H1 (cell line): ENCODE results near the gene SAFB. TPM values are rescaled to one million over a fixed set of nuclear protein-coding genes. Genes with fewer than 3 reads are reported as not detected.

Source experiments
- CTCF ChIA-PET: fragments of 300-600 bp; sonication (Branson Sonifier 250); formaldehyde crosslinking; loops from one replicate; lab custom pipeline; 2021; ENCODE audit not compliant: partially characterized antibody; lab: Charles Lee
- POLR2A ChIA-PET: fragments of 300-600 bp; sonication (Branson Sonifier 250); formaldehyde crosslinking; loops from one replicate; lab custom pipeline; 2021; ENCODE audit warnings: inconsistent platforms; ENCODE audit not compliant: partially characterized antibody; lab: Charles Lee
- DNase-seq, 2 experiments: peaks; one replicate each; pipeline versions ENCODE4 v3.0.0 to v3.0.0-alpha.2; 2010 to 2022; ENCODE audit warnings: low spot score in 2 of 2, low read depth in 1 of 2, mixed read lengths in 1 of 2
- FAIRE-seq: peaks from 2 replicates; lab custom pipeline; 2011; peaks lifted over from hg19 to GRCh38; lab: Jason Lieb, UNC
- H2AFZ ChIP-seq: 2 replicates; pipeline ENCODE4 v1.8.1; 2012; ENCODE audit warnings: low read length, inconsistent platforms
- H2AK5ac ChIP-seq: 2 replicates; pipeline ENCODE4 v1.6.1; 2013; ENCODE audit warnings: low read depth, low read length
- H2BK120ac ChIP-seq: replicated peaks from 2 replicates; pipeline ENCODE3; 2013; ENCODE audit warnings: low read depth, low read length, inconsistent platforms
- H2BK12ac ChIP-seq: 2 replicates; pipeline ENCODE4 v1.6.1; 2013; ENCODE audit warnings: low read depth, low read length
- H2BK15ac ChIP-seq: 2 replicates; pipeline ENCODE4 v1.6.1; 2013; ENCODE audit warnings: low read length
- H2BK20ac ChIP-seq: 2 replicates; pipeline ENCODE4 v1.6.1; 2013; ENCODE audit warnings: low read length
- H2BK5ac ChIP-seq: 2 replicates; pipeline ENCODE4 v1.6.1; 2013; ENCODE audit warnings: low read depth, low read length
- H3K14ac ChIP-seq: 2 replicates; pipeline ENCODE4 v1.6.1; 2013; ENCODE audit warnings: inconsistent platforms; ENCODE audit not compliant: insufficient read length
- H3K18ac ChIP-seq: 2 replicates; pipeline ENCODE4 v1.6.1; 2013; ENCODE audit warnings: low read length; ENCODE audit errors: extremely low read depth
- H3K23ac ChIP-seq: 2 replicates; pipeline ENCODE4 v1.6.1; 2013; ENCODE audit warnings: inconsistent platforms; ENCODE audit not compliant: insufficient read length
- H3K23me2 ChIP-seq: 2 replicates; pipeline ENCODE4 v1.6.1; 2013; ENCODE audit warnings: low read depth, low read length
- H3K27ac ChIP-seq: 2 replicates; pipeline ENCODE4 v1.6.1; 2011; ENCODE audit warnings: low read depth, low read length, inconsistent platforms
- H3K27me3 ChIP-seq, 4 experiments: replicated peaks in 1 of 4; 1 replicate in 1 of 4; 2 replicates in 3 of 4; pipeline versions ENCODE4 v1.6.1 to v1.8.1; 2011 to 2013; ENCODE audit warnings: low read length in 3 of 4, mild to moderate bottlenecking in 3 of 4, inconsistent platforms in 2 of 4, mixed read lengths in 2 of 4, moderate library complexity in 1 of 4; ENCODE audit not compliant: control insufficient read depth in 3 of 4, insufficient read depth in 3 of 4; ENCODE audit errors: extremely low read depth in 1 of 4
- H3K36me3 ChIP-seq, 4 experiments: 2 replicates each; pipeline versions ENCODE4 v1.6.1 to v1.8.1; 2011 to 2013; ENCODE audit warnings: mild to moderate bottlenecking in 4 of 4, low read length in 3 of 4, moderate library complexity in 2 of 4, control low read depth in 1 of 4, inconsistent platforms in 1 of 4; ENCODE audit not compliant: insufficient read depth in 4 of 4, control insufficient read depth in 2 of 4
- H3K4ac ChIP-seq: replicated peaks from 2 replicates; pipeline ENCODE3; 2013; ENCODE audit warnings: low read length, low read depth, mixed read lengths, inconsistent platforms; ENCODE audit not compliant: insufficient read length
- H3K4me1 ChIP-seq, 4 experiments: replicated peaks in 1 of 4; 1 replicate in 1 of 4; 2 replicates in 3 of 4; pipeline versions ENCODE4 v1.6.1 to v1.8.1; 2011 to 2013; ENCODE audit warnings: low read length in 3 of 4, inconsistent platforms in 2 of 4, mixed read lengths in 1 of 4; ENCODE audit not compliant: insufficient read depth in 4 of 4, control insufficient read depth in 3 of 4
- H3K4me2 ChIP-seq, 2 experiments: 2 replicates each; pipeline versions ENCODE4 v1.6.1 to v1.8.1; 2011 to 2013; ENCODE audit warnings: low read depth in 2 of 2, low read length in 2 of 2, control low read depth in 1 of 2, inconsistent platforms in 1 of 2, mild to moderate bottlenecking in 1 of 2; ENCODE audit not compliant: insufficient read depth in 1 of 2
- H3K4me3 ChIP-seq, 4 experiments: fragments of 200-600, 300-600 bp in 1 of 4; sonication (generic), shearing (Covaris generic), sonication (Bioruptor Twin) in 1 of 4; 2 replicates each; pipeline versions ENCODE4 v1.5.1 to v1.8.1; 2011 to 2016; ENCODE audit warnings: low read length in 4 of 4, low read depth in 3 of 4, control low read depth in 2 of 4, inconsistent platforms in 2 of 4, mild to moderate bottlenecking in 2 of 4, mixed read lengths in 1 of 4, moderate library complexity in 1 of 4; ENCODE audit not compliant: insufficient read depth in 2 of 4; ENCODE audit errors: extremely low read depth in 1 of 4
- H3K56ac ChIP-seq: replicated peaks from 2 replicates; pipeline ENCODE3; 2013; ENCODE audit warnings: low read depth, mild to moderate bottlenecking, mixed read lengths, low read length, inconsistent platforms; ENCODE audit not compliant: insufficient read length
- H3K79me1 ChIP-seq: 2 replicates; pipeline ENCODE4 v1.6.1; 2013; ENCODE audit warnings: low read depth, low read length, control low read depth
- H3K79me2 ChIP-seq, 2 experiments: 2 replicates each; pipeline versions ENCODE4 v1.6.1 to v1.8.1; 2012 to 2013; ENCODE audit warnings: low read length in 2 of 2, mild to moderate bottlenecking in 2 of 2, inconsistent platforms in 1 of 2; ENCODE audit not compliant: insufficient read depth in 2 of 2, control insufficient read depth in 1 of 2
- H3K9ac ChIP-seq, 4 experiments: replicated peaks in 1 of 4; 1 replicate in 1 of 4; 2 replicates in 3 of 4; pipeline versions ENCODE4 v1.6.1 to v1.8.1; 2011 to 2013; ENCODE audit warnings: low read depth in 3 of 4, low read length in 3 of 4, control low read depth in 2 of 4, mild to moderate bottlenecking in 2 of 4, moderate library complexity in 2 of 4, inconsistent platforms in 1 of 4; ENCODE audit errors: extremely low read depth in 1 of 4
- H3K9me3 ChIP-seq, 2 experiments: 2 replicates each; pipeline versions ENCODE4 v1.6.1 to v1.8.1; 2012 to 2013; ENCODE audit warnings: mild to moderate bottlenecking in 2 of 2, moderate library complexity in 2 of 2, control low read depth in 1 of 2, inconsistent platforms in 1 of 2, low read depth in 1 of 2, low read length in 1 of 2, mixed read lengths in 1 of 2; ENCODE audit not compliant: insufficient read depth in 2 of 2
- H4K20me1 ChIP-seq, 2 experiments: replicated peaks in 1 of 2; 2 replicates each; pipeline versions ENCODE3 to v1.8.1; 2011 to 2013; ENCODE audit warnings: inconsistent platforms in 2 of 2, low read length in 2 of 2, mild to moderate bottlenecking in 1 of 2; ENCODE audit not compliant: insufficient read depth in 2 of 2, control insufficient read depth in 1 of 2
- H4K5ac ChIP-seq: 2 replicates; pipeline ENCODE4 v1.6.1; 2013; ENCODE audit warnings: low read length, low read depth, mixed read lengths, inconsistent platforms; ENCODE audit not compliant: insufficient read length
- H4K8ac ChIP-seq: 2 replicates; pipeline ENCODE4 v1.8.0; 2013; ENCODE audit warnings: mild to moderate bottlenecking, moderate library complexity, low read length, inconsistent platforms; ENCODE audit not compliant: insufficient read depth; ENCODE audit errors: extremely low read depth
- H4K91ac ChIP-seq: replicated peaks from 2 replicates; pipeline ENCODE3; 2013; ENCODE audit warnings: low read length, mixed read lengths, inconsistent platforms; ENCODE audit not compliant: insufficient read length
- ASH2L ChIP-seq: fragments of 200-600, 300-600 bp; sonication (generic); IDR thresholded peaks from one replicate; pipeline ENCODE4 v1.7.1; 2017; ENCODE audit warnings: low read length
- E2F6 ChIP-seq: IDR thresholded peaks from 2 replicates; pipeline ENCODE4 v1.6.1; 2012; ENCODE audit warnings: inconsistent platforms
- EGR1 ChIP-seq: IDR thresholded peaks from 2 replicates; pipeline ENCODE4 v1.6.1; 2011; ENCODE audit warnings: low read depth, low read length, borderline replicate concordance
- NANOG ChIP-seq: IDR thresholded peaks from 2 replicates; pipeline ENCODE4 v1.6.1; 2011; ENCODE audit warnings: low read length, low read depth, mild to moderate bottlenecking, inconsistent platforms; ENCODE audit not compliant: insufficient read depth, poor library complexity, severe bottlenecking
- RNF2 ChIP-seq: fragments of 200-900, 300-1000 bp; sonication (generic); IDR thresholded peaks from 2 replicates; pipeline ENCODE4 v1.7.1; 2016; ENCODE audit warnings: borderline replicate concordance, low read depth, mild to moderate bottlenecking, antibody characterized with exemption, low read length; ENCODE audit not compliant: poor library complexity, severe bottlenecking; ENCODE audit errors: missing control alignments
- TBP ChIP-seq: IDR thresholded peaks from 2 replicates; pipeline ENCODE4 v1.6.1; 2011; ENCODE audit warnings: low read depth, low read length, improper control_type of control experiment
- WGBS, 2 experiments: shearing (Covaris generic) in 1 of 2; methylation state at CpG; one replicate each; pipeline versions ENCODE4 v1.1.6 to v1.1.7; 2013 to 2015; ENCODE audit warnings: low lambda C conversion rate in 2 of 2, mixed read lengths in 2 of 2, inconsistent platforms in 1 of 2, low coverage in 1 of 2, missing lambda C conversion rate in 1 of 2; ENCODE audit not compliant: insufficient replicate concordance in 2 of 2, insufficient coverage in 1 of 2, insufficient read length in 1 of 2; ENCODE audit errors: extremely low coverage in 1 of 2, missing lambda C conversion rate in 1 of 2; 5-methylcytosine and 5-hydroxymethylcytosine counted together
- polyA plus RNA-seq, 7 experiments: library from polyadenylated mRNA; depleted of rRNA in 3 of 7; stranded (reverse) in 5 of 7; unstranded in 2 of 7; fragments of >200 nt in 5 of 7; fragments of 200-250 nt in 2 of 7; gene quantifications; 1 replicate in 5 of 7; 2 replicates in 1 of 7; 4 replicates in 1 of 7; pipeline versions ENCODE4 v1.2.1 to v1.2.3, GENCODE V29; 2011 to 2013; ENCODE audit warnings: missing spikeins in 2 of 7, mixed read lengths in 2 of 7
- total RNA-seq: library from RNA; stranded (reverse); fragmentation: NEBNext Ultra II Directional; extraction: Animal tissue kit (Norgen Biotek cat#: 25700); gene quantifications from 2 replicates; pipeline ENCODE4 v1.2.1, GENCODE V29; 2021

Gene SAFB
- total and polyA plus RNA-seq, 2 of the 8 experiments (the other 6 are each of a cell fraction or from before 2014, with no cell fraction given) = 27.0 to 110 TPM

- H4K91ac ChIP-seq = no peak overlapping the region
- peaks cover 2 to 14% (median 6%) of the 10 kb centered on the region in 4 experiments; a peak in 4 of 7 replicates for H3K4me1 ChIP-seq
- peak overlapping the region in 1 of 4 experiments; percentile 22; a peak in 1 of 7 replicates for H3K9ac ChIP-seq
- peaks cover 62 to 93% of the 10 kb centered on the region in 2 experiments for H3K79me2 ChIP-seq
- TF ChIP-seq ASH2L (no peak), NANOG (no peak), TBP (no peak), RNF2 (no peak), EGR1 (no peak), E2F6 (no peak)
- WGBS, 2 experiments = 87% methylated on average over 12 of the region's 12 CpGs; no CpG with 5 or more reads in 1 of the 2 experiments
- H4K5ac ChIP-seq = no peak overlapping the region
- no peak for DNase-seq
- no peaks in the 10 kb centered on the region for H3K27me3 ChIP-seq
- H2BK120ac ChIP-seq = no peak overlapping the region
- no peak overlapping the region for H2BK12ac ChIP-seq
- no peak overlapping the region for H3K4ac ChIP-seq
- peak overlapping the region; percentile 60; the same call in 1 of the 2 replicates for H4K8ac ChIP-seq
- no peaks in the 10 kb centered on the region for H3K9me3 ChIP-seq
- H3K14ac ChIP-seq = no peak overlapping the region
- ChIA-PET CTCF (no interaction called here), POLR2A (interaction anchor here (1.1 to 3.4 kb wide), 4 partner anchors 10 to 65 kb away, joined by 3 to 25 read pairs (median 6); partner anchors contain the start of gene RPL36)
- H3K36me3 ChIP-seq = peaks cover 13 to 56% (median 36%) of the 10 kb centered on the region in 4 experiments; a peak in 7 of 8 replicates
- H3K56ac ChIP-seq = no peak overlapping the region
- peaks cover 11% of the 10 kb centered on the region for H3K23me2 ChIP-seq
- no peak overlapping the region for H3K4me3 ChIP-seq
- no peak for FAIRE-seq
- peak overlapping the region in 1 of 2 experiments; percentile 89; a peak in 1 of 4 replicates for H3K4me2 ChIP-seq
- H2AFZ ChIP-seq = no peak overlapping the region
- H3K23ac ChIP-seq = no peak overlapping the region
- H2AK5ac ChIP-seq = no peak overlapping the region
- H3K79me1 ChIP-seq = peaks cover 18% of the 10 kb centered on the region
- H2BK5ac ChIP-seq = no peak overlapping the region
- H3K27ac ChIP-seq = no peak overlapping the region
- H4K20me1 ChIP-seq = peaks cover 25 to 28% of the 10 kb centered on the region in 2 experiments
- no peak overlapping the region for H3K18ac ChIP-seq
- no peak overlapping the region for H2BK15ac ChIP-seq
- H2BK20ac ChIP-seq = no peak overlapping the region
Observed at GRCh38 chr19:5625641-5626040, 2.8 kb downstream of the SAFB start.
